HG02759 (cell line): ENCODE measurements around the gene TBC1D19.
A peak's percentile ranks its signal among the peaks of the same experiment; 100 is the strongest.

ENCODE experiments used
- ATAC-seq: cut with Tn5 transposase; IDR thresholded peaks from one replicate; pipeline ENCODE4 v1.9.1; 2021; ENCODE audit warnings: mild to moderate bottlenecking, moderate library complexity; ENCODE audit not compliant: unreplicated experiment

Gene TBC1D19

DNA sequence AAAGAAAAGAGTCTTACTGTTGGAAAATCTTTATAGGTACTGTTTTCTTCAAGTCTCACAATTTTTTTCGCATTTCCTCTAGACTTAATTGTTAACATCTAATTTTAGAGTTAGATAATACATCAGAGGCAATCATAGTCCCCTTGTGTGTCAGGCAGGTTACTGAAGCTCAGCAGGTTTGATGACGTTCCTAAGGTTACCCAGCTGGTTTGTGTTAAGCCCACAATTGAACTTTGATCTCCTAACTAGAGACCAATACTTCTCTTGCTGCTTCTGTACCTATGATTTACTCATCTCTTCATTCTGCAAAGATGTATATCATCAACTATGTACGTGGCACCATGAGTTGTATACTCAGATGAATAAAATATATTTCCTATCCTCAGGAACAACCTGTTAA, 145.1 kb downstream of the TBC1D19 start:
- ATAC-seq: no peak

DNA sequence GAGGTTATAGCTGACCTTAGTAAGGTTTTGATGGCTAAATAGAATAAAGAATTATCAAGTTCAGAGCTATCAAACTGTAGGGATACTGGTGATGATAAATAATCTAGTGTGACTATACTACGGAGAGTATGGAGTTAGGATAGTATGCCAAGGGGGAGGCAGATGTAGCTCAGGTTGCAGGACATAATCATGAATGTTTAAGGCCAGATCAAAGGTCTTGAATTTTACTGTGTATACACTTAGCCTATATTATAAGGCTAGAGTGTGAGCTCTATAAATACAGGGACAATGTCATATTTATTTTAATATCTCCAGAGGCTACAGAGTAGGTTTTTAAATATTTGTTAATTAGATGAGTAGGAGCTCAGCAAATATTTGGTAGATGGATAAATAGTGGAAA, 145.7 kb downstream of the TBC1D19 start:
- ATAC-seq: no peak

DNA sequence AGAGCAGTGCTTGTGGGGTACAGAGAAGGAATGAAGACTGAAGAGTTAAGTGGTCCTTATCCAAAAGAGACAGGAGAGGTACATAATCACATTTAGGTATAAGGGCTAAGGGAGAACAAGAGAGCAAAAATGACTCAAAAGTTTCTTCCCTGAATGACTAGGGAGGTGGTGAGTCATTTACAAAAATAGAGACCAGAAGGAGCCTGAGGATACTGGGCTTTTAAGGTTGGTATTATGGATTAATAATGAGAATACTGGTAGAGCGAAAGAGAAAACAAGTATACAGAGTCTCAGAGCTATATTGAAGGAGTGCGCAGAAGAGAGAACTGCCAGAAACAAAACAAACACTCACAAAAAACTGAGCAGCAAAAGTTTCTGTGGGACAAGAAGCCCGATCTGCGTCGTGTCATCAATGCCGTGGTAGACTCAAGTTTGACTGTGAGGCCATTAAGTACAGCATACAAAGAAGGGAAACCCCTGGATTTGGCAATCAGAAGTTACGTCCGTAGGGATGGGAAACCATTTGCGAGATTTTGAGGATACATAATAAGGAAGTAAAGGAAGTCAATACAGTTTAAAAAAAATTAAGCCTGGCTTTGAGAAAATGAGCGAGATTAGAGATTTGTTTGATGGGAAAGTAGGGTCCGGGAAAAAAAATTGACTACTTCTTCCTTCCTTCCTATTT, 147.6 kb downstream of the TBC1D19 start:
- ATAC-seq: peak; percentile 88

DNA sequence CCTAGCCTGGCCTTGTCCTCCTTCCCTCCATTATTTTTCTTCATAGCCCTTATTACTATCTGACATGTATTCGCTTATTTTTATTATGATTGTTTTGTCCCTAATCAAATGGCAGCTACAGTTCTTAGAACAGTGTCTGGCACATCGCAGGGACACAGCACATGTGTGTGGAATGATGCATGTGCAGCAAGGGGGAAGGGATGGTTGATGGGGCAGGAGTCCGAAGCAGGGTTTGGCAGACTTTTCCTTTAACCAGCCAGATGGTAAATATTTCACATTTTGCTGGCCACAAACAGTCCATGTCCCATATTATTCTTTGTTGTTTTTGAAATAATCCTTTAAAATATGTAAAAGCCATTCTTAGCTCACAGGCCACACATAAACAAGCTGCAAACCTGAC, 148.5 kb downstream of the TBC1D19 start:
- no peak for ATAC-seq

DNA sequence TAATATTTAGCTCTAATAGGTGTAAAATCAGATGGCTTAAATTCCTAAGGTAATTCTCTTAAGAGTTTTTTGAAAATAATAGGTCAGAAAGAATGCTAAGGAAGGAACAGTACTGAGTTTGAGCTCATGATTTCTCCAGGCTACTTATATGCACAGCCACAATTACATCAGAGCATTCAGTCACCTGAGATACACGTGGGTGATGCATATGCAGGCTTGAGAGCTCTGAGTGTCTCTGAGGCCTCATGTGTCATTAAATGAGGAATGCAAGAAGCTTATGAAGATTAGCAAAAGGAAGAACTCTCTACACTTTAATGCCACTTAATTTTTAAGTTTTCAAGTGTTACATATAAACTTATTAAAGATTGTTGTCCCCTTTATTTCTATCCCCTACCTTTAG, 152.7 kb downstream of the TBC1D19 start:
- ATAC-seq: no peak

DNA sequence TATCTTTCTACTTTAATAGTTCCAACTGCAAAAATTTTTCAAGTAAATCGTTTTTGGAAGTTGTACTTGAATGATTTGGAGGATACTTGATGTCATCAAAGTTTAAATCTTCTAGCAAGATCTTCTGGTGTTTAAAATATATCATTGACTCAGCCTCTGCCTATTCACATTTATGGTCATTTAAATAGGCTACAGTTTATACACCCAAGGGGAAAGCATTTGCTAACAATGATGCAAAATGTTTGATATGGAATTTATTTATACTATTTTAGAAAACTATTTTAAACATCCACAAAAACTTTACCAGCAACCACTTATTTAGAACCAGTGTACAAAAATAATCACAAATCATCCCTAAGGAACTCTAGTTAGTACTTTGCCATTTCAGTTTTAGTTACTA, 153.5 kb downstream of the TBC1D19 start:
- no peak for ATAC-seq

DNA sequence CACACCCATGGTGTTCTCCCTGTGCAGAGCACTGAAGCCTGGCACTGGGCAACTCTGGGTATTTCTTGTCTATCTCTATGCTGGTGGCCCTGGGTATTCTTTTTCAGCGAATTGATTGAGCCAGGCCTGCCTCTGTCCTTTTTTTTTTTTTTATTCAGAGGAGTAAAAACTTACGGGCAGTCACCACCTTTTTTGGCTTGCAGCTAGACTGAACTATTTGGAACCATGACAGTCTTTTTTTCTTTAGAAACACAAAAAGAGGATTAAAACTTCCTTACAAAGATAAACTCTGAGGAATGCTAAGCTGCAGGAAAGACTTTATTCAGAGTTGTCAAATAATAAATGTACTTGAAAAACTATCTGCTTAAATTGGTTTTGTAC, 157.6 kb downstream of the TBC1D19 start:
- no peak for ATAC-seq

DNA sequence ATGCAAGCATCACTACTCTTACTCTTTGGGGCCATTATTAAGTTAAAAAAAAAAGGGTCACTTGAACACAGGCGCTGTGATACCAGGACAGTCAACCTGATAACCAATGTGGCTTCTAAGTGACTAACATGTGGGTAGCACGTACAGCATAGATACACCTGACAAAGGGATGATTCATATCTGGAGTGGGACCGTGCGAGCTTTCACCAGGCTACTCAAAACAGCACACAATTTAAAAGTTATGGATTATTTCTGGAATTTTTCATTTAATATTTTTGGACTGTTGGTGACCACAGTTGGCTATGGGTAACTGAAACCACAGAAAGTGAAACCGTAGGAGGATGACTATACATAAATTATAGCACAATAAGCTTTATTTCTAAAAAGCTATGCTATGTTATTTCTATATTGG, 162.9 kb downstream of the TBC1D19 start:
- ATAC-seq: peak; percentile 100

DNA sequence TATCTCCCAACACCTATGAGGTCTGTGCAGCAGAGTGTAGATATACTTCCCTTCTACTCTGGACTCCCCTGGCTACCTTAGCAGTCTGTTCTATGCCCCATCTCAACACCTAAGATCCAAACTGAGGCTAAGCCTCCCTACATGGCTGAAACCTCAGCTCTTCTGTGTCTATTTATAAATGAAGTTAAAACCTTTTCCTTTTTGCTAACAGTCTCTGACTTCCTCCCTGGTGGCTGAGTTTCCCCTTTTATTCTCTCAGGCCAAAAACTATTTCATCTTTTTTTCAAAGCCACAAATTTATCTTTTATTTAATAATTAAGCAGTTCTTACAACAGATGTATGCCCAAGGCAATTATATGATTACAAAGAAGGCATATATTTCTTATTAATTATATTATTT, 164.9 kb downstream of the TBC1D19 start:
- ATAC-seq: no peak

DNA sequence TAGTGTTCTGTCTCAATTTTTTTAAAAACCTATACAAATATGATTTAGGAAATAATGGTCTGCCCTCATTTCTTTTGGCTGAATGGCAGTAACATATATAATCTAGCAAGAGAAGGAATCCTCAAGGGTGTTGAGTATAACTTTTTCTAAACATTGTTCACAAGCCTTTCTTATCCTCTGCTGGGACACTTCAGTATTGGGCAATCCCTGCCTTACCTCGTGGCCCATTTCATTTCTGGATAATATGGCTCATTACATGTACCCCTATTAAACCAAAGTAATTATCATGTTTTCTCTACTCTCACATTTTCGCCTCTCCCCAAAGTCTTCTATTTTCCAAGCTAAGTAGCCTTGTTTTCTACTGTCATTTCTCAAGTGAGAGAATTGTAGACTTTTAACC, 166.0 kb downstream of the TBC1D19 start:
- ATAC-seq: no peak

DNA sequence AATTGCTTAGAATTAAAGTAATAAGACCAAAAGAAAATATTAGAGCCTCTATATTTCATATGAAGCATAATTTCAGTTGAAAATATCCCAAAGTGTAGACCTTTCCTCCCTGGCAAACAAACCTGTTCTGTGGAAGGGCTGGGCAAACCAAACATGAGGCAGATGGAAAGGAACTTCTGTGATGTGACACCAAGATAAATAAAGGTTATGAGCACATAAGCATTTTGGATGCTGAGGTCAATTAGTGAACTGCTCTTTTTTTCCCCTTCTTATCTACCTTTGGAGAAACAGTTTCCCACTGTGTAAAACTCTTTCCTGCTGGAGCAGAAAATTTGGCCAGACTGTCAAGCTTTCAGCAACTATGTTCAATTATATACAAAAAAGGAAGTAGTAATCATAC, 167.1 kb downstream of the TBC1D19 start:
- no peak for ATAC-seq

DNA sequence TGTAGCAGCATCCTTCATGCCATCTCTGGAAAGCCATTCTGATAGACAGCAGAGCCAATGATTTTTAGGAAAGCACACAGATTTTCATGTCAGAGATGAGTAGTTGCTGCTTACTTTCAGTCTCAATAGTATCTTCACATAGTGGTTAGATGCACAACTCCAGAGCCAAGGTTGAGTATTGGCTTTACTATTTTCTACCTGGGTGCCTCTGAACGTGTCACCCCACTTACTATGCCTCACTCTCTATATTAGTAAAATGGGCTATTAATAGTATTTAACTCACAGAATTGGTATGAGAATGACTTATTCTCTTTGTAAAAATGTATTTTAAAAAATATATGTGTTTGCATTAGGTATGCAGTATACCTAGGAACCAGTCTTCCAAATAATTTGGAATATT, 168.0 kb downstream of the TBC1D19 start:
- ATAC-seq: peak; percentile 89

DNA sequence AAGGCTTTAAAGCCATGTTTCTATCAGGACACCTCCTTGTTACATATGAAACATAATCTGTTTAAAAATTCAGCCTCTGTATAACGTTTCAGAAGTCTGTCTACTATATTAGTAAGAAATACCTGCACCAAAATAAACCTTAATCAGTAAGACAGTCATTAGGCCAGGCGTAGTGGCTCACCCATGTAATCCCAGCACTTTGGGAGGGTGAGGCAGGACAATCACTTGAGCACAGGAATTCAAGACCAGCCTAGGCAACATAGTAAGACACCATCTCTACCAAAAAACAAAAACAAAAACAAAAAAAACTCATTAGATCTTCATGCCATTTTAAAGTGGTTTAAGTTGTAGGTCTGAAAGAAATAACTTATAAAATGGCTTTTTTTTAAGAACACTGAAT, 169.3 kb downstream of the TBC1D19 start:
- ATAC-seq: no peak

DNA sequence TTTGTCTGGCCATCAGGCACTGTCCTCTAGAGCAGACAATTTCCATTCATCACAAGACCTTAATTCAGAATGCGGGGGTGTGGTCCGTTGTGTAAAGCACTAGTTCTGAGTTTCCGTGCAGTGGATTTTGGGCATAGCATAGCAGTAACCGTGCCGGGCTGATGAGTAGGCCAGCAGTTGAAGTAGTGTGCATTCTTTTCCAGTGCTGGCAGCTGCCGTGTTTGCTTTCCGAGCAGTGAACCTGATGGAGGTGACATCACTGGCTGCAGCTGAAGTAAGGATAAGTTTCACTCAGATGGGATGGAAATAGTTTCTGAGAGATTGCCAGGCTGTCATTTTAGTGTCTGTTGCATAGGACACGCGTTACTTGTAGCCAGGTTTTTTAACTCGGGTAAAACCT, 169.7 kb downstream of the TBC1D19 start:
- no peak for ATAC-seq

DNA sequence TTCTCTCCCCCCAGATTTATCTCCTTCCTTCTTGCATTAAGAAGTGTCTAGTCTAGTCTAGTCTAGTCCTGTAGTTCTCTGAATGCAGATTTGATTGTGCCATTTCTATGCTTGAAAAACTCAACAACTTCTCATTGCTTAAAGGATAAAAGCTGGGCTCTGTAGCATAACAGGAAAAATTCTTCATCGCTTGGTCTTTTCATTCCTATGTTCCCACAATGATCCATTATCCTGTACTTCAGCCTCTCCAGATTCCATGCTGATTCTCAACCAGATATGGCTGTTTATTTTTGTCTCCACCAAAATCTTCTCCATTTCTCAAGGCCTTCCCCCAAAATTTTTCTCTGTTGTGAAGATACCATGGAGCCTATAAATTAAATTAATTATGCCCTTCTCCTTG, 173.9 kb downstream of the TBC1D19 start:
- ATAC-seq: no peak

DNA sequence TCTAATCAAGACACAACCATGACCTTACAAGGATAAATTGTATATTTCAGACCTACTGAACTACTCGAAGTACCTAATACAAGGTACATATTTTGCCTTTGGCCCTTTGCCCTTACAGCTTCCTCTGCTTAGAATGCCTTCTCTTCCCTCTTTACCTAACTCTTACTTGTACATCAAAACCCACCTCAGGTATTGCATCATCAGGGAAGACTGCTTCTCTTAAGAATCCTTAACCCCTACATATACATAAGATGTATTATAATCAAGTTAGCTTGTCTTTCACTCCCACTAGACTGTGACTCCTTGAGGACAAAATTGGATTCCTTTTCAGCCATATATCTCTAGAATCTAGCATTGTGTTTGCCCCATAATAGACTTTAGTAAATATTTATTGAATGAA, 175.0 kb downstream of the TBC1D19 start:
- no peak for ATAC-seq

DNA sequence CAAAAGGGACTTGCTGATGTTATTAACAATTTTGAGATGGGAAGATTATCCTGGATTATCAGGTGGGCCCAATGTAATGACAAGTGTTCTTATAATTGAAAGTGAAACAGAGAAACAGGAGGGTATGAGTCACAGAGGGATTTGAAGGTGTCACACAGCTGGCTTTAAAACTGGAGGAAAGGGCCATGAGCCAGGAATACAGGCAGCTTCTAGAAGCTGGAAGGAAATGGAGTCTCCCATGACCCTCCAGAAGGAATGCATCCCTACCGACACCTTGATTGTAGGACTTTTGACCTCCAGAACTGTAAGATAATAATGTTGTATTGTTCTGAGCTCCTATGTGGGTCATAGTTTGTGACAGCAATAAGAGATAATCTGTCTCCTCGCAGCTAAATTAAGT, 178.8 kb downstream of the TBC1D19 start:
- no peak for ATAC-seq

DNA sequence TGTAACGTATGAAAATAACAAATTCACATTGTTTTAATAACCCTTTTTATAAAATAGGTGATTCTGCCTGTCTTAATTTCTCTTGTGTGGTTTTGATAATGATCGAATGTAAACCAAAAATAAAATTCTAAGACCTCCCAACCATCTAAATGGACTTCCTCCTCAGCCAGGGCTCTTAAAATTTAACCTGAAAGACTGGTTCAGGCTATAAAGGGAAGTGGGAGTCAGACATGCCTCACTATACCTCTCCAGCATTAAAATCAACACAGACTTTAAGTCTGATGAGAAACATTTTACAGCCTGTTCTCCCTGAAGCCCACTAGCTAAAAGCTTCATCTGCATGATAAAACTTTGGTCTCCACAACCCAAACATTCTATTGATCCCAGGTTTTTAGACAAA, 179.2 kb downstream of the TBC1D19 start:
- ATAC-seq: no peak

DNA sequence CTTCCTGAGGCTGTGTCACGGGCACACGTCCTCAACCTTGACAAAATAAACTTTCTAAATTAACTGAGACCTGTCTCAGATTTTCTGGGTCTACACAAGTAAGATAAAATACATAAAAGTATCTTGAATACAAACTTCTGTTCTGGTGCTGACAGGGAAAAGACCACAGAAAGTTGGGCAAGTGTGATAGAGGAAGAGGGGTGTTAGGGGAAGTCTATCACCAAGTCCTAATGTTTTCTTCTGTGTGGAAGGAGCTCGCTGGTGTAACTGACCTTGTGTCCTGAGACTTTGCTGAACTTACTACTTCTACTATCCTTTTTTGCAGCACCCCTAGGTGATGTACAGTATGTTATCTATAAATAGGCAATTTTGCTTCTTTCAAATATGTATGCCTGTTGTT, 179.8 kb downstream of the TBC1D19 start:
- no peak for ATAC-seq

DNA sequence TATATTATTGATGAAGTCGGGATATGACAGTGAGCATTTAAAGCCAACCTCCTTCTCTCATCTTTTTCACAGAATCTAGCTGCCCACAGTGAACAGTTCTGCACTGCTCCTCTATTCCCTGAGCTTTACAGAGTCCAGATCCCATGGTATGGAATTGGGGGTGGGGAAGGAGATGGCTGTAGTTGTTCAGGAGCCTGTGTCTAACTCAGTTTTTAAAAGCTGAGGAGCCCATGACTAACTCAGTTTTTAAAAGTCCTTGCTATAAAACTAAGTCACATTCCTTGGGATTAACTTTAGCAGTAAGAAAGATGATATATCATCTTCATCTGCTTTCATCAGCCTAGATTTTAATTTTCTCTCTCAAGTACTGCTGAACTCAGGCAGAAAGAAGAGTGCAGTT, 180.3 kb downstream of the TBC1D19 start:
- ATAC-seq: no peak

DNA sequence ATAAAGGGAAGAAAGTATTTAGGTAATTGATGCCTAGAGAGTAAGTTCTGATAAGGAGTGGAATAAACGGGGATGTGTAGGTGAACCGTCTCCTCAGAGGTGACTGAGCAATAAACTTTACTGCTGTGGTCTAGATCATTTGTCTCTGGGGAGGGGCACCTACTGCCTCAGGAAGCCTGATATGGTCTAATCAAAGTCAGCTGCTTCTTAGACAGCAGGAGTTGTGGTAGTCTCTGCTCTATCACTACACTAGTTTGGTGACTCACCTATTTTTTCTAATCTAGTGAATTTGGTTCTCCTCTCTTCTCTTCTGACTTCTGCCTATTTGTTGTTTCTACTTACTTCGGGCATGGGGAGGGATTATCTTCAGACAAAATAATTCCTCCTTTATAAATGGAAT, 181.6 kb downstream of the TBC1D19 start:
- ATAC-seq: no peak

DNA sequence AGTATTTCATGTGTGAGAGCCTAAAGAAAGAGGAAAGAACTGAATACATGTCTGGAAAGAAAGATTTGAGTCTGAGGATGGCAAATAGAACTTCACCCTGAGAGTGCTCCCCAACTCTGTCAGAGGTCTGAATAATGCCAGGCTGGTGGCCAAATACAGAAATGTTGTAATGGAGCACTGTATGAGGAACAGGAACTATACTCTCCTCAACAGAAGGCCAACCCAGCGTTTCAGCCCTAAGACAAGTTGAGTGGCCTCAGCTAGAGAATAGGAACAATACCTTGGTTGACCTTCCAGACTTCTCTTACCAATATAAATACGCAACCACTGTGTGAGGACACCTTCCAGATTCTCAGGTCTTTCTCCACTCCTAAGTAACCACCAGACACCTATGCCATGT, 182.3 kb downstream of the TBC1D19 start:
- ATAC-seq: no peak

DNA sequence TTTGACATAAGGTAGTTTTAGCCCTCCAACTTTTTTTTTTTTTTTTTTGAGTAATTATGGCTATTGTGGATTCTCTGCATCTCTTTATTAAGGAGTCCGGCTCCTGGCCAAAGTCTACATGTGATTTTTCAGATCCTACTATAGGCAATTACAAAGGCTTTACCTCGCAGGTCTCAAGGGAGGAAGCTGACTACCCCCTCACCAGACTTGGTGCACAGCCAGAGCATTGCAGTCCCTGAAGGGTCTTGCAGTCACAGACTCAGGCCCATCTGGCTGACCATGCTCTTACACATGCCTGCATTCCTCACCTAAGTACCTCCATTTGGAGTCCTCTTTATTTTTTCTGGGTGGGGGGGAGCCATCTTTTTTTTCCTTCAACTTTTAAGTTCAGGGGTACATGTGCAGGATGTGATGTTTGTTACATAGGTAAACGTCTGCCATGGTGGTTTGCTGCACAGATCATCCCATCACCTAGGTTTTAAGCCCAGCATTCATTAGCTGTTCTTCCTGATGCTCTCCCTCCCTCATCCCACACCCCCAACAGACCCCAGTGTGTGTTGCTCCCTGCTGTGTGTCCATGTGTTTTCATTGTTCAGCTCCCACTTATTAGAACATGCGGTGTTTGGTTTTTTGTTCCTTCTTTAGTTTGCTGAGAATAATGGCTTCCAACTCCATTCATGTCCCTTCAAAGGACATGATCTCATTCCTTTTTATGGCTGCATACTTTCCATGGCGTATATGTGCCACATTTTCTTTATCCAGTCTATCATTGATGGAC, 188.4 kb downstream of the TBC1D19 start:
- ATAC-seq: no peak
